Parathyroid adenoma (tissue), 2 donors: Measurements from ENCODE around the gene POMT2.

ENCODE experiments used
- H2AFZ ChIP-seq: fragments of 300-600 bp; sonication (generic); one replicate; pipeline ENCODE4 v1.7.0; 2017; ENCODE audit warnings: antibody characterized with exemption, mild to moderate bottlenecking
- H3K27ac ChIP-seq: fragments of 300-600 bp; sonication (generic); one replicate; pipeline ENCODE4 v1.7.0; 2017
- H3K27me3 ChIP-seq: fragments of 300-600 bp; sonication (generic); one replicate; pipeline ENCODE4 v1.7.0; 2017; ENCODE audit warnings: low read length; ENCODE audit not compliant: control insufficient read depth, insufficient read depth
- H3K36me3 ChIP-seq: fragments of 300-600 bp; sonication (generic); one replicate; pipeline ENCODE4 v1.7.0; 2017; ENCODE audit warnings: low read length; ENCODE audit not compliant: control insufficient read depth, insufficient read depth
- H3K4me1 ChIP-seq: fragments of 300-600 bp; sonication (generic); one replicate; pipeline ENCODE4 v1.7.0; 2017; ENCODE audit warnings: control low read depth
- H3K4me2 ChIP-seq: fragments of 300-600 bp; sonication (generic); one replicate; pipeline ENCODE4 v1.7.0; 2017; ENCODE audit warnings: low read length
- H3K4me3 ChIP-seq: fragments of 300-600 bp; sonication (generic); one replicate; pipeline ENCODE4 v1.7.0; 2017; ENCODE audit warnings: low read depth, low read length
- H3K79me2 ChIP-seq: fragments of 300-600 bp; sonication (generic); one replicate; pipeline ENCODE4 v1.7.0; 2017; ENCODE audit warnings: control low read depth
- H3K9ac ChIP-seq: fragments of 300-600 bp; sonication (generic); one replicate; pipeline ENCODE4 v1.7.0; 2017; ENCODE audit warnings: mild to moderate bottlenecking
- H3K9me3 ChIP-seq: fragments of 300-600 bp; sonication (generic); one replicate; pipeline ENCODE4 v1.7.0; 2017; ENCODE audit warnings: low read length; ENCODE audit not compliant: control insufficient read depth
- TF ChIP-seq, protein P1 (sequence below): fragments of 300-600 bp; sonication (generic); IDR thresholded peaks from one replicate; pipeline ENCODE4 v1.7.0; 2017; ENCODE audit warnings: antibody characterized with exemption, mild to moderate bottlenecking
- donor health status: primary hyperparathyroidism.

Gene POMT2, protein sequence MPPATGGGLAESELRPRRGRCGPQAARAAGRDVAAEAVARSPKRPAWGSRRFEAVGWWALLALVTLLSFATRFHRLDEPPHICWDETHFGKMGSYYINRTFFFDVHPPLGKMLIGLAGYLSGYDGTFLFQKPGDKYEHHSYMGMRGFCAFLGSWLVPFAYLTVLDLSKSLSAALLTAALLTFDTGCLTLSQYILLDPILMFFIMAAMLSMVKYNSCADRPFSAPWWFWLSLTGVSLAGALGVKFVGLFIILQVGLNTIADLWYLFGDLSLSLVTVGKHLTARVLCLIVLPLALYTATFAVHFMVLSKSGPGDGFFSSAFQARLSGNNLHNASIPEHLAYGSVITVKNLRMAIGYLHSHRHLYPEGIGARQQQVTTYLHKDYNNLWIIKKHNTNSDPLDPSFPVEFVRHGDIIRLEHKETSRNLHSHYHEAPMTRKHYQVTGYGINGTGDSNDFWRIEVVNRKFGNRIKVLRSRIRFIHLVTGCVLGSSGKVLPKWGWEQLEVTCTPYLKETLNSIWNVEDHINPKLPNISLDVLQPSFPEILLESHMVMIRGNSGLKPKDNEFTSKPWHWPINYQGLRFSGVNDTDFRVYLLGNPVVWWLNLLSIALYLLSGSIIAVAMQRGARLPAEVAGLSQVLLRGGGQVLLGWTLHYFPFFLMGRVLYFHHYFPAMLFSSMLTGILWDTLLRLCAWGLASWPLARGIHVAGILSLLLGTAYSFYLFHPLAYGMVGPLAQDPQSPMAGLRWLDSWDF

DNA sequence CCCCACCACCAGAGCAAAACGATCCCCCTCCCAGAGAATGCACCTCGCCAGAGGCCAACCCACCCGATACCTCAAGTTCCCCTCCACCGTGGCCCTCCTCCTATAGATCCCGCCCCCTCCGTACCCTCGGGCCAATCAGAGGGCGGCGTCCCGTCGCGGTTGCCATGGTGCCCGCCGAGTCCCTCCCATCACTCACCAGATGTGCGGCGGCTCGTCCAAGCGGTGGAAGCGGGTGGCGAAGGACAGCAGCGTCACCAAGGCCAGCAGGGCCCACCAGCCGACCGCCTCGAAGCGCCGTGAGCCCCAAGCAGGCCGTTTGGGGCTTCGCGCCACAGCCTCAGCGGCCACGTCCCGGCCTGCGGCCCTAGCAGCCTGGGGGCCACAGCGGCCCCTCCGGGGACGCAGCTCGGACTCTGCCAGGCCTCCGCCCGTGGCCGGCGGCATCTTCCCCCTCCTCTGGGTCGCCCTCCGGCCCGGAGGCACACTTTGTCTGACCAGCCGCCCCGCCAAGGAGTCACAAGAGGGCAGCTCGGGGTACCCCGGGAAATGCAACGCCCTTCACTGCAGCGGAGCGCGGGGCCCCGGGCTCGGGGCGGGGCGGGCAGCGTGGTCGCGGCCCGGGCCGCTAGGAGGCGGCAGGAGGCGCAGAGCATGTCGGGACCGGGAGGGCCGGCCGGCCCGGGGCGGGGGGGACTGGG lies at the start of gene POMT2:
TSS of gene POMT2 (minus strand) at position 646 of the 698 bp plus-strand sequence. CDS start at position 444, 202 bp downstream.
- Histone ChIP-seq H3K4me1 (peaks cover 30% of the 10 kb centered on the region), H2AFZ (peak within 1 kb of the TSS; percentile 99), H3K79me2 (peaks cover 11% of the 10 kb centered on the region), H3K9ac (peak within 1 kb of the TSS; percentile 75), H3K4me3 (peak within 1 kb of the TSS; percentile 79), H3K36me3 (no peaks in the 10 kb centered on the region), H3K27ac (peak within 1 kb of the TSS; percentile 96), H3K27me3 (no peaks in the 10 kb centered on the region), H3K4me2 (peak within 1 kb of the TSS; percentile 90), H3K9me3 (no peaks in the 10 kb centered on the region)
- TF ChIP-seq, protein P1, sequence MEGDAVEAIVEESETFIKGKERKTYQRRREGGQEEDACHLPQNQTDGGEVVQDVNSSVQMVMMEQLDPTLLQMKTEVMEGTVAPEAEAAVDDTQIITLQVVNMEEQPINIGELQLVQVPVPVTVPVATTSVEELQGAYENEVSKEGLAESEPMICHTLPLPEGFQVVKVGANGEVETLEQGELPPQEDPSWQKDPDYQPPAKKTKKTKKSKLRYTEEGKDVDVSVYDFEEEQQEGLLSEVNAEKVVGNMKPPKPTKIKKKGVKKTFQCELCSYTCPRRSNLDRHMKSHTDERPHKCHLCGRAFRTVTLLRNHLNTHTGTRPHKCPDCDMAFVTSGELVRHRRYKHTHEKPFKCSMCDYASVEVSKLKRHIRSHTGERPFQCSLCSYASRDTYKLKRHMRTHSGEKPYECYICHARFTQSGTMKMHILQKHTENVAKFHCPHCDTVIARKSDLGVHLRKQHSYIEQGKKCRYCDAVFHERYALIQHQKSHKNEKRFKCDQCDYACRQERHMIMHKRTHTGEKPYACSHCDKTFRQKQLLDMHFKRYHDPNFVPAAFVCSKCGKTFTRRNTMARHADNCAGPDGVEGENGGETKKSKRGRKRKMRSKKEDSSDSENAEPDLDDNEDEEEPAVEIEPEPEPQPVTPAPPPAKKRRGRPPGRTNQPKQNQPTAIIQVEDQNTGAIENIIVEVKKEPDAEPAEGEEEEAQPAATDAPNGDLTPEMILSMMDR, result peak; percentile 41

DNA sequence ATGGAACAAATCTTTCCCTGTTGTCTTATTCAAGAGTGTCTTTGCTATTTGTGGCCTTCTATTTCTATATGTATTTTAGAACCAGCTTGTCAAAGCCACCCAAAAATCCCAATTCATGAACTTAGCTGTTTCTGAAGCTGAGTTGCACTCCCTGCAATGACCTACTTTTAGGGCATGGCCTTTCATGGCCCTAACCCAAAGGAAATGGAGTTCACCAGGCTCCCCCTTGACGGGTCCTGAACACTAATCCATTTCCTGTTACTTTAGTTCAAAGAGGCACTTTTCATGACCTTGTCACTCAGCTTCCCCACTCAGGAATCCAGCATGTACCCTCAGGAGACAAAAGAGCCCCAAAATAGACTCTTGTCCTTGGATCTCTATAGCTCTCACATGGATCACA lies 48.6 kb upstream of the POMT2 start:
- Histone ChIP-seq H3K4me3 (no peak overlapping the region), H3K4me1 (no peaks in the 10 kb centered on the region), H3K27ac (no peak overlapping the region), H3K79me2 (peaks cover 27% of the 10 kb centered on the region), H3K36me3 (no peaks in the 10 kb centered on the region), H3K27me3 (no peaks in the 10 kb centered on the region), H3K9me3 (no peaks in the 10 kb centered on the region), H2AFZ (no peak overlapping the region), H3K4me2 (no peak overlapping the region), H3K9ac (no peak overlapping the region)
- TF ChIP-seq, protein P1, result no peak

DNA sequence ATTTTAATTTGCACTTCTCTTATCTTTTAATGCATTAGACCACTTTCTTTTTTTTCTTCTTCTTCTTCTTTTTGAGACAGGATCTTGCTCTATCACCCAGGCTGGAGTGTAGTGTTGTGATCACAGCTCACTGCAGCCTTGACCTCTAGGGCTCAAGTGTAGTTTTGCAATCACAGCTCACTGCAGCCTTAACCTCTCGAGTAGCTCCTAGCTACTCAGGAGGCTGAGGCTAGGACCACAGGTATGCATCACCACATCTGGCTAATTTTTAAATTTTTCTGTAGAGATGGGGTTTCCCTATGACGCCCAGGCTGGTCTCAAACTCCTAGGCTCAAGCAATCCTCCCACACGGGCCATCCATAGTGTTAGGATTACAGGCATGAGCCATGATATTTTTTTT lies 43.5 kb upstream of the POMT2 start:
- Histone ChIP-seq H3K79me2 (peaks cover 27% of the 10 kb centered on the region), H2AFZ (no peak overlapping the region), H3K4me2 (no peak overlapping the region), H3K27me3 (no peaks in the 10 kb centered on the region), H3K9ac (no peak overlapping the region), H3K36me3 (no peaks in the 10 kb centered on the region), H3K27ac (no peak overlapping the region), H3K4me3 (no peak overlapping the region), H3K4me1 (no peaks in the 10 kb centered on the region), H3K9me3 (no peaks in the 10 kb centered on the region)
- TF ChIP-seq, protein P1, result no peak

DNA sequence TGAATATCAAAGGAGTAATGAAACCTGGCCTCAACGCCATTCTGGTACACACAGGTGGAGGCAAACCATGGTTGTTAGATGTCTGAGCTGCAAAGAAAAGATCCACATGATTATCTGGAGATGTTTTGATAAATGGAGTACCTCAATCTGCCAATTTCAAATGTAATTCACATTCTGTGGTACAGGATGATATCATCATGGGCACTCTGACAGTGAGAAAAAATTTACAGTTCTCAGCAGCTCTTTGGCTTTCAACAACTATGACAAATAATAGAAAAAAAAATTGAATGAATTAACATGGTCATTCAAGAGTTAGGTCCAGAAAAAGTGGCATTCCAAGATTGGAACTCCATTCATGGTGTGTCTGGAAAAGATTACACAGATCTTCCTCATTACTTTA lies 38.9 kb upstream of the POMT2 start:
- Histone ChIP-seq H3K4me2 (no peak overlapping the region), H3K79me2 (peaks cover 13% of the 10 kb centered on the region), H3K27me3 (no peaks in the 10 kb centered on the region), H3K27ac (no peak overlapping the region), H3K9me3 (no peaks in the 10 kb centered on the region), H3K4me3 (no peak overlapping the region), H3K4me1 (no peaks in the 10 kb centered on the region), H3K9ac (no peak overlapping the region), H2AFZ (no peak overlapping the region), H3K36me3 (no peaks in the 10 kb centered on the region)
- TF ChIP-seq, protein P1, result no peak
